SK-N-MC (cell line): ENCODE data around the gene IFNG.
"Not testable (repeated sequence)": the region's sequence is repeated elsewhere in the genome, so short reads cannot be mapped to it uniquely, and the experiment has no call there.

Source experiments
- DNase-seq: peaks from one replicate; pipeline ENCODE4 v3.0.0-alpha.2; 2011; ENCODE audit warnings: low read depth, low spot score
- H3K27ac ChIP-seq: fragments of 200-600 bp; sonication (generic); 2 replicates; pipeline ENCODE4 v1.5.1; 2016; ENCODE audit warnings: mixed run types
- H3K36me3 ChIP-seq: fragments of 200-600 bp; sonication (generic); 2 replicates; pipeline ENCODE4 v1.6.1; 2017; ENCODE audit warnings: antibody characterized with exemption, low read length, mixed read lengths; ENCODE audit not compliant: insufficient read depth
- H3K4me3 ChIP-seq: fragments of 200-600 bp; sonication (generic); 2 replicates; pipeline ENCODE4 v1.5.1; 2016
- H3K9ac ChIP-seq: fragments of 200-600 bp; sonication (generic); 2 replicates; pipeline ENCODE4 v1.8.0; 2017; ENCODE audit warnings: mixed run types, mixed read lengths; ENCODE audit not compliant: insufficient read length
- H3K9me3 ChIP-seq: fragments of 200-600 bp; sonication (generic); 2 replicates; pipeline ENCODE4 v1.6.1; 2017; ENCODE audit warnings: low read depth, mild to moderate bottlenecking, antibody characterized with exemption, low read length, moderate library complexity, mixed read lengths
- EZH2 ChIP-seq: fragments of 200-600 bp; sonication (generic); IDR thresholded peaks from one replicate; pipeline ENCODE4 v1.6.1; 2017; ENCODE audit warnings: antibody characterized with exemption
- FOXP2 ChIP-seq: optimal IDR thresholded peaks from 2 replicates; pipeline ENCODE3; 2011; ENCODE audit warnings: mild to moderate bottlenecking, moderate library complexity; ENCODE audit not compliant: insufficient read depth; ENCODE audit errors: extremely low read length, control extremely low read depth
- POLR2AphosphoS5 ChIP-seq: IDR thresholded peaks from 2 replicates; pipeline ENCODE4 v1.6.1; 2012; ENCODE audit warnings: mild to moderate bottlenecking, low read depth, low read length, borderline replicate concordance

Gene IFNG

DNA sequence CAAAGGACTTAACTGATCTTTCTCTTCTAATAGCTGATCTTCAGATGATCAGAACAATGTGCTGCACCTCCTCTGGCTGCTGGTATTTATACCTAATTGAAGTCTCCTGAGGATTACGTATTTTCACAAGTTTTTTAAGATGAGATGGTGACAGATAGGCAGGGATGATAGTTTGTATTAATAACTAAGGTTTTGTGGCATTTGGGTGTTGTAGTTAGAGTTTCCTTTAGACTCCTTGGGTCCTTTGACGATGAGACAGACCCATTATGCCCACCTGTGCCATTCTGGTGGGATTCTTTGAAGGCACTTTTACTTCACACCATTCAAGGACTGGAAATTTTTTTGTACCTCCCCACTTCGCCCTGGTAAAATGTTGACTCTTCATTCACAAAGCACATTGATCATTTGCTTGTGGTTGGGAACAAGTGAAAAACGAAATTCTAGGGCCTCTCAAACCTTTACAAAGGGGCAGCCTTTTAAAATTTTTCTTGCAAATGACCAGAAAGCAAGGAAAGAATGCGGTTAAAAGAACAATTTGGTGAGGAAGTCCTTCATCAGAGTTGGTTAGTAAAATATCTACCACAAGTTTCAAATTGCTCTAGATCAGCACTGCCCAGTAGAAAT lies at the start of gene IFNG:
IFNG (minus strand) TSS at position 60 of the 624 bp plus-strand sequence. CDS start 125 bp downstream, outside the sequence.
- Histone ChIP-seq H3K9me3 (no peaks in the 10 kb centered on the region), H3K9ac (no peak within 1 kb of the TSS), H3K36me3 (no peaks in the 10 kb centered on the region), H3K4me3 (no peak within 1 kb of the TSS), H3K27ac (no peak within 1 kb of the TSS)
- DNase-seq, result no peak
- no peak for TF ChIP-seq EZH2
- TF ChIP-seq POLR2AphosphoS5, result no peak
- no peak for TF ChIP-seq FOXP2

DNA sequence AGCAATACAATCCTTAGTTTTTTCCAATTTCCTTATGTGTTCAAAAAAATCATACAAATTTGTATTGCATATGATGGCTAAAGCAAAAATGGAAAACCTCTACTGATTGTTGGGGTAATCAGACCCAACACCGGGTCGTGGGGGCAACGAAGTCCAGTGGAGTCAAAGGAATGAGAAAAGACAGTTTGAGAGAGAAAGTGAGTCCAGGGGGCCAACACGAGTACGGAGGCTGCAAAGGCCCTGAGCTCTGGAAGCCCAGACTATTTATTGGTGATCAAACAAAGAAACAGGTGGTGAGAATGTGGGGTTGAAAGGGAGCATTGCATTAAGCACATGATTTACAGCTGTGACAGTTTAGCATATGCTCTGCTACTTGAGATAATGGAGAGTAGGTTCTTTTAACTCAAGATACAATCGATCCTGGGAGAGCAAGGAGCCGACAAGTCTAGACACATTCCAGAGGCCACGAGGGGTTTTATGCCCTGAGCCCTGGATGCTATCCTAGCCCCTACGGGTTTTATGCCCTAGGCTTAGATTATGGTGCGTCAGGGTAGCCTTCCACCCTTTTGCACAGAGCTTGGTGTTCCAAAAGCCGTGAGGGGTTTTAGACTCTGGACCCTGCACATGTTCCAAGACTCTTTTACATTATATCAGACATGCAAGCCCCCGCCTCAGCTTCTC lies 49.6 kb upstream of the IFNG start:
- not testable (repeated sequence) for H3K27ac ChIP-seq, H3K9ac ChIP-seq, H3K36me3 ChIP-seq, H3K9me3 ChIP-seq, DNase-seq
- peak overlapping the region; percentile 11; the same call in 1 of the 2 replicates for H3K4me3 ChIP-seq

DNA sequence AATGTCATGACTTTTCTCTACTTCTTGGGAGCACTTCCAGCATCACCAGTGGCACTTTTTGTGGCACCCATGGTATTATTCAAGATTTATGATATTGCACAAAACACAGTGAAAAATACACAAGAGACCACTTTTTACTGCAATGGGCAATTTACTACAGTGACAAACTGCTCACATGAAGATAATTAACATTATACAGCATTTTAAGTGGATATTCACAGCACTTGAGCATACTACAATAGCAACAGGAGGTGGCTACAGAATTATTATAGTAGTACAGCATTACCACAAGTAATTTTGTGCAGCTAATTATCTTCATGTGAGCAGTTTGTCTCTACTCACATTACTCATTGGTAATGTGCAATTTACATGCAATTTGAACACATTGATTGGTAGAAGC lies 47.7 kb upstream of the IFNG start:
- TF ChIP-seq POLR2AphosphoS5 (no peak), FOXP2 (no peak), EZH2 (no peak)
- H3K36me3 ChIP-seq, result no peaks in the 10 kb centered on the region
- no peak overlapping the region for H3K9ac ChIP-seq
- H3K4me3 ChIP-seq, result no peak overlapping the region
- 0 out of 2 replicates have a peak, but pooled peaks cover 3% of the 10 kb centered on the region for H3K9me3 ChIP-seq
- no peak for DNase-seq
- no peak overlapping the region for H3K27ac ChIP-seq

DNA sequence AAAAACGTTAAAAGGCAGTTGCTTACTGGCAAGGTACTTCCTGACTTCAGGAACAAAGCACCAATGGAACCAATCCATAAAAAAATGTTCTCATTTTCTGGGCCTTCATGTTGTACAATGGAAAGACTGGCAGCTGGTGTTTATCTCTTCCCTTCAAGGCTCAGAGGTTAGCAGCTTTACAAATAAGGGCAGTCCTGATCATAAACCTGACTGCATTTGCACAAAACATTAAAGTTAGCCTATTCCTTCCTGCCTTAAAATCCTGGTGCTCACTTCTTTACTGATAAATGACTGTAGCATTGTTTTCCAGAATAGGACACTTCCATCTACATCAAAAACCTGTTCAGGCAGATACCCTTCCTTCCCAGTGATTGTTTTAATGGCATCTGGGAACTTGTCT lies 46.9 kb upstream of the IFNG start:
- Histone ChIP-seq H3K9ac (no peak overlapping the region), H3K9me3 (no peaks in the 10 kb centered on the region), H3K4me3 (no peak overlapping the region), H3K27ac (no peak overlapping the region), H3K36me3 (no peaks in the 10 kb centered on the region)
- TF ChIP-seq FOXP2, result no peak
- TF ChIP-seq EZH2, result no peak
- TF ChIP-seq POLR2AphosphoS5, result no peak
- DNase-seq, result no peak

DNA sequence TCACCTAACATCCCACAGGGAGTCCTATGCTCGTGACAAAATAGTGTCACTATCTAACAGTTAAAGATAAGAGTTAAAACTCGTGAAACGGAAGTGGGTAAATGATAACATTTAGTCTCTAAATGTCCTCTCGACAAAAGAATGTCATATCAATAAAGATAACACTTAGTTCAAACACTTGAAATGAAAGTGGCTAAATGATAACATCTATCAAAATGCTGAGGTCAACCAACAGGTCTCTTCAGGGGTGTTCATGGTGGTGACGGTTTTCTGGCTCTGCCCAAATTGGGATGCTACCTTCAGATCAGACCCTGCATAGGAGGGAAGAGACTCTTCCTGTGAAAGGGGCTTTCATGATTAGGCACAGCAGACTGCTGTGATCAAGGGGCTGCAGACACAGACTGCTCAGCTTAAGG lies 43.9 kb upstream of the IFNG start:
- Histone ChIP-seq H3K36me3 (no peaks in the 10 kb centered on the region), H3K27ac (no peak overlapping the region), H3K9ac (no peak overlapping the region), H3K4me3 (no peak overlapping the region), H3K9me3 (no peaks in the 10 kb centered on the region)
- no peak for DNase-seq
- TF ChIP-seq EZH2 (no peak), FOXP2 (no peak), POLR2AphosphoS5 (no peak)

DNA sequence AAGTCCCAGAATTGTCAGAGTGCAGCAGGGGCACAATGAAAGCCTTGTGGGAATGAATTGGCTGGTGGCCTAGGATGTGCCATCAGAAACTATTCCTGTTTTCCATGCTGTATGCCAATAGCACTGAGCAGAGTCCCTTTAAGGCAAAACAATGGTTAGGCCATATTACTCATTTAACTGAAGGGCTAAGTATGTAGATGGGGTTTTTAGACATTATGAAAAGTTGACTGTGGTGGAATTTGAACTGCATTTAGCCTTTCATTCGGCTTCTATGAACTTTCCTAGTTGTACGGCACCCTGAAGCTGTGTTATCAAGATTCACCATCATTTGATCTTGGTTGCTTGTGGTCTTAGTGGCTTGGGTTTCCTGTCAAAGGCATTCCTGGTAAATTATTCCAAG lies 41.3 kb upstream of the IFNG start:
- H3K36me3 ChIP-seq, result no peaks in the 10 kb centered on the region
- H3K9ac ChIP-seq, result no peak overlapping the region
- H3K9me3 ChIP-seq, result no peaks in the 10 kb centered on the region
- no peak overlapping the region for H3K27ac ChIP-seq
- DNase-seq, result no peak
- TF ChIP-seq POLR2AphosphoS5 (no peak), FOXP2 (no peak), EZH2 (no peak)
- H3K4me3 ChIP-seq, result no peak overlapping the region

DNA sequence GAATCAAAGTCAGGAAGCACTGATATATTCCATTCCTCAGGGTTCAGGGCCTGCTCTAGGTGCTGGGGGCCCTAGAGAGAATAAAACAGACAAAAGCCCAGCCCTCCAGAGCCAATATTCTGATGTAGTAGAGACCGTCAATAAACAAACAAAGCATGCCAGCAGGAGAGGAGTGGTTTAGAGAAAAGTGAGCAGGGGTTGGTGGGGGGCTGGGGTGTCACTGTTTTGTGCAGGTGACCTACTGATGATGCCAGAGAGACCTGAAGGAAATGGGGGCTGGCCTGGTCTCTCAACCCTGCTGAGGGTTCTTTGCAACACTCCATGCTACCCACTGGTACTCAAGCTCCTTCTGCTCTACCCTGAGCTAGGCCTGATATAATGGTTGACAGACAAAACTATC lies 39.6 kb upstream of the IFNG start:
- no peak for DNase-seq
- Histone ChIP-seq H3K4me3 (no peak overlapping the region), H3K36me3 (no peaks in the 10 kb centered on the region), H3K9me3 (no peaks in the 10 kb centered on the region), H3K27ac (no peak overlapping the region), H3K9ac (no peak overlapping the region)
- TF ChIP-seq EZH2 (no peak), POLR2AphosphoS5 (no peak), FOXP2 (no peak)

DNA sequence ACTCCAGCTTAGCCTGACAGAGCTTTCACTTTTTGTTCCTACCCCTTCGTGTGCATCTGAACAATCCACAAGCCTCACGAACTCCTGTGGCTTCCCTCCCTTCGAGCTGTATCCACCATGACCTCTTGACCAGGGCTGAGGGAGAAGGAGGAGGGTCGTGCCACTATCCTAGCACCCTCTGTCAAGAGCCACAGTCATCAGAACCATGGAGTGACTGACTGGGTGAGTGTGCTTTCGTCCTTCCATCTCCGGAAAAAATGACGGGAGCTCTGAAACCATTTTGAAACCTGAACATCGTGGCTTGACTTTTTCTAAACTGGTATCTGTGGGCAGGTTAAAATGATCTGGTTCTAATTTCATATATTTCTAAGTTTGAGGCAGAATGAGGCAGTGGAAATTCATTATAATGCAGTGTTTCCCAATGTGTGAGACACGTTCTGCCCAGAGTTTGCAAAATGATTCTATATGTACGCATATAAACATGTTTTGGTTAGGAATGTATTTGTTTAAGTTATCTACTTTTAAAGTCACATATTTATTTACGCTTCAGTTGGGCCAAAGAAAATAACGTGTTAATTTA lies 39.1 kb upstream of the IFNG start:
- DNase-seq, result no peak
- TF ChIP-seq EZH2 (no peak), FOXP2 (no peak), POLR2AphosphoS5 (no peak)
- Histone ChIP-seq H3K27ac (no peak overlapping the region), H3K4me3 (no peak overlapping the region), H3K9me3 (no peaks in the 10 kb centered on the region), H3K9ac (no peak overlapping the region), H3K36me3 (no peaks in the 10 kb centered on the region)

DNA sequence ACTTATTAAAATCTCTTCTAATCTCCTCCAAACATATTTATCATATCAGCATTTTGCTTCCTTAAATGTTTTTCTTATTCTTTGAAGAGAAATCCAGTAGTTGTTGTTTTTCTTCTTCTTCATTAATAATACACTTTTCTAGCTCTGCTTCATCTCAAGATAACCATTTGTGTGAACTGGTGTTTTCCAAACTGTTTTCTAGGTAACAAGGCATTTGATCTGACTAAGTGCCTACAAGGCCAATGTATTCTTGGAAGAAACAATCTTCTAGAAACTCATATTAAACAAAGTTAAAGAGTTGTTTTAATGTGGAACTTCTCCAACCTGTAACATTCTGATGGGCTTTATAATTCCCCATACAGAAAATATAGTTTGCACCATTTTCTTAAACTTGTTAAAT lies 30.8 kb upstream of the IFNG start:
- Histone ChIP-seq H3K9me3 (no peaks in the 10 kb centered on the region), H3K9ac (no peak overlapping the region), H3K4me3 (no peak overlapping the region), H3K27ac (no peak overlapping the region), H3K36me3 (no peaks in the 10 kb centered on the region)
- no peak for TF ChIP-seq EZH2
- no peak for TF ChIP-seq FOXP2
- TF ChIP-seq POLR2AphosphoS5, result no peak
- no peak for DNase-seq
